Stimulated activated CD8-positive, alpha-beta memory T cell treated with anti-CD3 and anti-CD28 coated beads, Interleukin-7, amount 100 ng/mL, for 4 hours (primary cell): ENCODE measurements around the gene DGKB.

Experiments
- DNase-seq, 2 donors: peaks; one replicate each; pipeline ENCODE4 v3.0.0-alpha.2; 2020; ENCODE audit warnings: low read depth in 2 of 2

The DGKB gene

GRCh38 chr7:14760730-14761478, 141.6 kb downstream of the DGKB start:
- no peak for DNase-seq

DNA sequence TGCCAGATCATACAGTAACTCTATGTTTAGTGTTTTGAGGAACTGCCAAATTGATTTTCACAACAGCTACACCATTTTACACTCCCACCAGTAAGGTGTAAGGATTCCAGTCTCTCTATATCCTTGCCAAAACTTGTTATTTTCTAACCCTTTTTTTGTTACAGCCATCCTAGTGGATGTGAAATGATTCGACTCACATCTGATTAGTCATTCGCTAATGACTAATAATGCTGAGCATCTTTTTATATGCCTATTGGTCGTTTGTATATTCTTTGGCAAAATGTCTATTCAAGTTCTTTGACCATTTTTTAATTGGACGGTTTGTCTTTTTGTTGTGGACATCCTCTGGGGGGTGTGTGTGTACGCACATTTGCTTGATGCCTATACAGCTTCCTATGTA, 142.8 kb downstream of the DGKB start:
- no peak for DNase-seq

DNA sequence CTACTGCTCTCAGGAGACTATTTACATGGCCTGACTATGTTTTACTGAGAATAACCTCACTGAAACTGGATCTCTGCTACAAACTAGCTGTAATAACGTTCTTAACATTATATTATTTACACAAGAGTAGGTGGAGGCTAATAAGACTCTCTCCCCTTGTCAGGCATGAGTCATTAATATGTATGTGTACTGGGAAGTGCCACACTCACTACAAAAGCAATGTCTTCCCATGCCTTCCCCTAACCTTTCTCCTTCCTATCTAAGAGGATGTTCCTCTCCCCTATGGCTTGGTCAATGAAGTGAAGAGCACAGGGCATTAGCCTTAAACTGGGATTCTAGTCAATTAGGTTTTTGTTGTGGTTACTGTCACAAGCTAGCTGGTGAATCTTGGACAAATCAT, 147.9 kb downstream of the DGKB start:
- DNase-seq: no peak

DNA sequence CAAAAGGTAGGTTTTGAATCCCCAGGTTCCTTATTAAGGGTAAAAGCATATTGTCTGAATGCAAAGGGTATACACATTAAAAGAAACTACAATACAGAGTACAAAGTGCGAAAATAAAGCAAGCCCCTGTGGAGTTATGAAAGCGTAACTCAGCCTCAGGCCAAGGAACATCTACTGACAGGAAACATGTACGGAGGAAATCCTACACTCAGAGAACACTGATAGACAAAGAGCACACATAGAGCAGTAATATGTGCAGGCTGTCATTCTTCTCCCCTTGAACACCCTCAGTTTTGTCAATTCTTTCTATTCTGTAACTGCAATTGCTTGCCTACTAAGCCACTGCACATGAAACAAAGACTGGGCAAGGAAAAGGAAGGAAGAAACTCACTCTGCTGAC, 150.2 kb downstream of the DGKB start:
- no peak for DNase-seq

DNA sequence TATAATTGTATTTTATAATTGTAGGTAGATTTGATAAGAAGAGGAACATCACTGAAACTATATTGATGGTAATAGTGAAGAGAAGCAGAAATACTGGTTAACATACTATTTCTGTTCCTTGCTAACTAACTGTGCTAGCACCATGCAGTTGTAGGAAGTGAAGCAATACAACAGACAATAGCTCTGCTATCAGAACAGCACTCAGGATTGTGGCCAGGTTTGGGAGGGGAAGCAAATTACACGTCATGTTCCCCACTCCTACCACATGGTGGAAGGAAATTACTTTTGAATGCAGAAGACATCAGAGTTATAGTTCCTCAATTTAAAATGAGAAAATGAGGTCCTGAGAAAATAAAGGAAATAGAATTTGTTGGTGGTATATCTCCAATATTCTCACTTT, 151.1 kb downstream of the DGKB start:
- no peak for DNase-seq

GRCh38 chr7:14748461-14748860, 154.1 kb downstream of the DGKB start:
- DNase-seq: no peak

DNA sequence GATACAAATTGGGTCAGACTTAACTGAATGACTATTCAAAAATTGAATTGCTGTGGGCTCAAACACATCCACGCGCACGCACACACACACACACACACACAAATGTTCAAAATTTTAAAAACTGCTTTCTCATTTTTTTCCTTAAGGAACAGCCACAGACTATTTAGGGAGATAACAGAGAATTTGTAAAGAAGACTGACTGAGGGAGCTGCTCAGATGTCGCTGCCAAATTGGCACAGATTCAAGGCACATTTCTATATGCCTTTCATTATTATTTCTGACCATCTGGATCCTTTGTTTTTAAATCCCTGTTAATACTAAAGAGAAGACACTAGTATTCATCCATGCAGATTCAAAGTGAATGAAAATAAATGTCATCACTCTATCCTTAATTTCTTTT, 154.8 kb downstream of the DGKB start:
- no peak for DNase-seq

GRCh38 chr7:14745076-14745475, 157.5 kb downstream of the DGKB start:
- no peak for DNase-seq

DNA sequence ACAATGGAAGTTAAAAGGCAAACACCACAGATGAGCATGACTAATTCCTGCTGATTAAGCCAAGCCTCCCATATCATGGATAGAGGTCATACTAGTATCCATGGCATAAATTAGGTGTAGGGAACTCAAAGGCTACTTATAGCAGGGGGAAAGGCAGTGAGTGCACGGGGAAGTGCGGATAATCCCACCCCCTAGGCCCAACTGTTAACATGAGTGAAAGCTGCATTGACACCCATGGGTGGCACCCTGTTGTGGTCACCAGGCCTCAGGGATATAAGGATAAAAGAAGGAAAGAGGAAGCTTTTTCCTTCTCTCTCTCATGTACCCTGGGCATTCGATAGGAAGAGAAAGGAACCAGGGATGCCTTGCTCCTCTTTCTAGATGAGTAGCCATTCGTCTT, 161.9 kb downstream of the DGKB start:
- DNase-seq: no peak

GRCh38 chr7:14739841-14740185, 162.7 kb downstream of the DGKB start:
- no peak for DNase-seq

- no peak for DNase-seq
These were observed 163.2 kb downstream of the DGKB start for GRCh38 chr7:14739168-14739840.

DNA sequence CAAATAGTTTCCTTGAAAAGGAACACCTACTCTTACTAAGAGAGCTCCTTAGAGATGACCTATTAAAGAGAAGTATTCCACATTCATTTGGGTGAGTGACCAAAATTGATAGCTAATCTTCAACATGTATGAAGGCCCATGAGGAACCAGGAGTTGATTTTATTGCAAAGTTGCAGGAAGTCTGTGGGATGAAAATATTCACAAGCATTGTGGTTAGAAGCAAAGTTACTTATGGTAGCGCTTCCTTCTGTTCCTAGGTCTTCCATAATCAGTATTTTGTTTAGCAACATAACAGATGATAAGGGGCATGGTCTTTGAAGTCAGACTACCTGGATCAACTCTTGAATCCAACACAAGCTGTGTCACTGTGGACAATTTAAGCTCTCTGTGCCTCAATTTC, 164.5 kb downstream of the DGKB start:
- DNase-seq: no peak

DNA sequence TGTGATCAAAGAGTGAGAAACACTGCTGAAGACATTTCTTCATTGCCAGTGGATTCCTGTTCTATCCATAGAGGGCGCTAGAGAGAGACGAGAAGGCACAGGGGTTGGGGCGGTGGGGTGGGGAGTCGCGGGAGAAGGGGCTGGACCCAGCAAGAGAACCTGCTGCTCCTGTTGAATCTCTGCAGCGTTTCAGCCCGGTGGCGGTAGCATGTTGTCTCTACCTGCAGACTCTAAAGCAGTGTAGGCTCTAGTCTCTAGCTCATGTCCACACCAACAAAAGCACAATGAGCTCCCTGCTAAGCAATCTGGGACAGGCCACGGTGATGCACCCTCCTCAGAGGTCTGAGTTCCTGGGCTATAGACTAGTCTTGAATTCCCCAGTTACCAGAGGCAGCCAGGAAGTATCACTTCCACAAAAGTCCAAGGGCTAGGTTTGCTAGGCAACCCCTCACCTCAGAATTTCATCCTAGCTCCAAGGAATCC, 167.7 kb downstream of the DGKB start:
- no peak for DNase-seq

- no peak for DNase-seq
These were observed 181.8 kb downstream of the DGKB start for GRCh38 chr7:14720785-14721184.

- no peak for DNase-seq
These were observed 184.7 kb downstream of the DGKB start for GRCh38 chr7:14717816-14718215.

- DNase-seq: no peak
These were observed 185.4 kb downstream of the DGKB start for GRCh38 chr7:14717169-14717568.

GRCh38 chr7:14714161-14714728, 188.3 kb downstream of the DGKB start:
- DNase-seq: no peak

DNA sequence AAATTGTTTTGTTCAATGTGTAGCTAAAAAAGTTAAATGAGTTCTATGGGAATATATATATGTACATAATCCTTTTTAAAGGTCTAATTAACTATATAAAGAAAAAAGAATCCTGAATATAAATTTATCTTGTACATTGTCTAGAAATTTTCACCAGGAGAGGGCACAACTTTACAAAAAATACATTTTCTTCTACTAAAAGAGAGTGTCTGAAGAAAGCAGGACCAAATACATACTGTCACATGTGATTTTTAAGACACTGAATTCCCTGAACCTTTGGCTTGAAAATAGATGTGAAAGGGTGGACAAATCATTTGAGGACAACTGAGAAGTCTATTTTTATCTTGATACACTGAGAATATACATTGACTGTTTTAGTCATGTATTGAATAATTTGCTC, 204.3 kb downstream of the DGKB start:
- no peak for DNase-seq

GRCh38 chr7:14697684-14698083, 204.9 kb downstream of the DGKB start:
- DNase-seq: no peak

DNA sequence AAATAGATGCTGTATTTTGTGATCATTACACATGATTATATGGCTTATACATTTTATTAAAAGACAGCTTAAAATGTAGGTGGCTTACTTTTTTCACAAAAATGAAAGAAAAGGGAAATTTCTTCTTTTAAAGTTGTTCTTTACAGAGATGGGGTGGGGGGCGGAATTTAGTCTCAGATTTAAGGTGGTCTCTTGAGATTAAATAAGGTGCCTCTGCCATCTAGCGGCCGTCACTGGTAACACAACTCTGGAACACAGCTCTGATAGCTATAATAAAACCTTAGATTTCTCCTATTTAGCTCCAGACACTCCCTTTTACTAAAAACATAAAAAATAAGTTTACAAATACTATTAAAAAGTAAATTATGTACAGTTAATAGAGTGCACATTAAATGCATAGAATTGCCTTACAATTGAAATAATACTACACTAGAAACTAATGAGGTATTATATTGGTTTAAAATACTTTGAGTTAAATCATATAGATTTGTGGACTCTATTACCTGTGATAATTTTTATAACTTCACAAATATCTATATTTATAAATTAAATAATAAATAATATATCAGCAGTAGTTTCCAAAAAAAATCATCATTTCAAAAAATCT, 210.9 kb downstream of the DGKB start:
- DNase-seq: peak; percentile 17 to 19

DNA sequence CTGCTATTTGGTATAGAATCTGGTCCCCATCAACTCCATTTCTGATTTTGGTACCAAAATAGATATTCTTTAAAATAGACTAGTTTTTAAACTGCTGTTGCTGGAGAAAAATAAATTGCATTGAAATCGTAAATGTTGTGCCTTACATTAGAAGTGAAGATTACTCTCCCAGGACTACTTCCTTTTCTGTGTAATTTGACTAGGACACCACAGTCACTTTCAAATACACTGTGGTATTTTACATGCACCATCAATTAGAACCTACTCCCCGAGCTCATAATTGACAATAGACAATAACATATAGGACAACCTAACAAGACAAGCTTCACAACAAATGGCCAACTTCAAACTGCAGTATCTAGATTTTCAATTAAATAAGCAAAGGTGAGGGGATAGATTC, 211.5 kb downstream of the DGKB start:
- no peak for DNase-seq

DNA sequence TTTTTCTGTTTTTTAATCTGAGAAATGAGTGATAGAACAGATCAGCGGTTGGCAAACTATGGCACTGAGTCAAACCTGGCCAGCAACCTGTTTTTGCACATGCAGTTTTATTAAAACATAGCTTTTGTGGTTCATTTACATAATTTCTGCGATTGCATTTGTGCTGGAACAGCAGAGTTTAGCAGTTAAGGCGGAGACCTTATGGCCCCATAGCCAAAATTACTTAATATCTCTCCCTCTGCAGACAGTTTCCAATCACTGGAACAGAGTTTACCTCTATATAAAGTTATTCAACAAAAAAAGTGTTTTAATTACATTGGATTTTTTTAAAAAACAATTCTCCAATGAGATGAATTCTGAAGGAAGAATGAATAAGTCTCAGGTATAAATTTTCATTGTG, 212.1 kb downstream of the DGKB start:
- DNase-seq: no peak

- no peak for DNase-seq
These were observed 212.5 kb downstream of the DGKB start for GRCh38 chr7:14690075-14690474.
